Nephron progenitor cell (in vitro differentiated cells): ENCODE results near the gene AGBL4.

Source experiments
- DNase-seq: peaks from one replicate; pipeline ENCODE4 v3.0.0; 2021
- H3K27ac Mint-ChIP-seq: 2 replicates; pipeline ENCODE4 v1.8.0; 2021; ENCODE audit warnings: mild to moderate bottlenecking, moderate library complexity, mixed read lengths
- H3K27me3 Mint-ChIP-seq: 2 replicates; pipeline ENCODE4 v1.8.0; 2021; ENCODE audit warnings: mild to moderate bottlenecking, low read depth, mixed read lengths; ENCODE audit not compliant: poor library complexity
- H3K36me3 Mint-ChIP-seq: 2 replicates; pipeline ENCODE4 v1.8.0; 2021; ENCODE audit warnings: low read depth, mixed read lengths
- H3K4me1 Mint-ChIP-seq: 2 replicates; pipeline ENCODE4 v1.8.0; 2021; ENCODE audit warnings: mixed read lengths
- H3K4me3 Mint-ChIP-seq: 2 replicates; pipeline ENCODE4 v1.8.0; 2021; ENCODE audit warnings: mild to moderate bottlenecking, moderate library complexity, mixed read lengths
- H3K9me3 Mint-ChIP-seq: 2 replicates; pipeline ENCODE4 v1.8.0; 2021; ENCODE audit warnings: mild to moderate bottlenecking, moderate library complexity, mixed read lengths
- TF ChIP-seq, protein P1 (sequence below): fragments of 200-600 bp; sonication (generic); IDR thresholded peaks from 2 replicates; pipeline ENCODE4 v1.5.0; 2021; ENCODE audit warnings: antibody characterized with exemption

The AGBL4 gene

GRCh38 chr1:48785869-48786268 lies 1237.9 kb downstream of the AGBL4 start:
- no peak for DNase-seq
- H3K9me3 Mint-ChIP-seq, result no peaks in the 10 kb centered on the region
- TF ChIP-seq, protein P1, sequence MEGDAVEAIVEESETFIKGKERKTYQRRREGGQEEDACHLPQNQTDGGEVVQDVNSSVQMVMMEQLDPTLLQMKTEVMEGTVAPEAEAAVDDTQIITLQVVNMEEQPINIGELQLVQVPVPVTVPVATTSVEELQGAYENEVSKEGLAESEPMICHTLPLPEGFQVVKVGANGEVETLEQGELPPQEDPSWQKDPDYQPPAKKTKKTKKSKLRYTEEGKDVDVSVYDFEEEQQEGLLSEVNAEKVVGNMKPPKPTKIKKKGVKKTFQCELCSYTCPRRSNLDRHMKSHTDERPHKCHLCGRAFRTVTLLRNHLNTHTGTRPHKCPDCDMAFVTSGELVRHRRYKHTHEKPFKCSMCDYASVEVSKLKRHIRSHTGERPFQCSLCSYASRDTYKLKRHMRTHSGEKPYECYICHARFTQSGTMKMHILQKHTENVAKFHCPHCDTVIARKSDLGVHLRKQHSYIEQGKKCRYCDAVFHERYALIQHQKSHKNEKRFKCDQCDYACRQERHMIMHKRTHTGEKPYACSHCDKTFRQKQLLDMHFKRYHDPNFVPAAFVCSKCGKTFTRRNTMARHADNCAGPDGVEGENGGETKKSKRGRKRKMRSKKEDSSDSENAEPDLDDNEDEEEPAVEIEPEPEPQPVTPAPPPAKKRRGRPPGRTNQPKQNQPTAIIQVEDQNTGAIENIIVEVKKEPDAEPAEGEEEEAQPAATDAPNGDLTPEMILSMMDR, result no peak
- no peak overlapping the region for H3K27ac Mint-ChIP-seq
- no peaks in the 10 kb centered on the region for H3K4me1 Mint-ChIP-seq
- H3K4me3 Mint-ChIP-seq, result no peak overlapping the region
- H3K36me3 Mint-ChIP-seq, result no peaks in the 10 kb centered on the region
- H3K27me3 Mint-ChIP-seq, result peaks cover 29% of the 10 kb centered on the region

DNA sequence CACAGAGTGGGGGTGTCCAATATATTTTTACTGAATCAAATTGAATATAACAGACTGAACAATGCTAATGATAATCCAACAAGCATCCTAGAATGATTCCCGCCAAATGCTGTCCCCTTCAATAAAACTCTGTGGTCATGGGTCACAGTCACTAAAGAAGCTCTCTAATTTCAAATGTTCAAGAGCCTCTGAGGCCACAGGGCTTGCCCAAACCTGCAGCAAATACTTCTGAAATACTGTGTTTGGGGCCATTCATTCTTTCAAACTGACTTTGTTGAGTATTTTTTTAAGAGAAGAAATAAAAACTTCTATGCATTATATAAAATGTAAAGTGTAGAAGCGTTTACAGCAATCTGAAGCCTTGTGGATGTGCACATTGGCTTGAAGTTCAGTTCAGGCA lies 1239.5 kb downstream of the AGBL4 start:
- no peak for DNase-seq
- Mint-ChIP-seq H3K27ac (no peak overlapping the region), H3K4me1 (no peaks in the 10 kb centered on the region), H3K36me3 (no peaks in the 10 kb centered on the region), H3K4me3 (no peak overlapping the region), H3K9me3 (no peaks in the 10 kb centered on the region), H3K27me3 (peaks cover 29% of the 10 kb centered on the region)
- TF ChIP-seq, protein P1, result no peak

DNA sequence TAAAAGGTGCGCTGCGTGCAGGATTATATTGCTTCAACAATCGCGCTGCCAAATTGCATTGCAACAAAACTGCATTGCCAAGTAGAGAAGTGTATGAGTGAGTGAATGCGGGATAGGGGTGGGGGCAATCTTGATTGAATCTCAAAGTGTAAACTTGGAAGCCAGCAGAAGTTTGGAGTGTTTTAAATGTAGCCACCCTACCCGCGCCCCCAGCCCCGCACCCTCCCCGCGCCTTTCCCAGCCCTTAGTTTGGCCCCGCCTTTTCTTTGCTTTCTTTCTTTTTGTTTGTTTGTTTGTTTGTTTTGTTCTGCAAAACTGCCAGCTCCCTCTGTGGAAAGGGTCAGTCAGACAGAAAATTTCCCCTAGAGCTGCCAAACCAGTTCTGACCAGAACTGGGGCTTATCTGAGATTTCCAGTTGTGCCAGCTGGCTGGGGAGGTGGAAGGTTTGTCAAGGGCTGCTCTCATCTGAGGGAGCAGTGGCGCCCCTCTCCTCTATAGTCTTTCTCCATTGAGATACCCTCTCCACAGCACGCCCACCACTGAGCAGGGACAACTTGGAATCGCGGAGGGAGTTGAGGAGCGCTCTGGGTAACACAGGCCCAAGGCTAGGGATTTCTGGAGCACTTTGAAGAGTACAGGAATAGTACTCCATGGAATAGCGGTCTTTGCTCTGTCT lies 1246.4 kb downstream of the AGBL4 start:
- H3K4me3 Mint-ChIP-seq, result peak overlapping the region; percentile 100
- no peaks in the 10 kb centered on the region for H3K9me3 Mint-ChIP-seq
- TF ChIP-seq, protein P1, result no peak
- peaks cover 34% of the 10 kb centered on the region for H3K4me1 Mint-ChIP-seq
- peaks cover 7% of the 10 kb centered on the region for H3K27me3 Mint-ChIP-seq
- DNase-seq, result peak; percentile 30
- peaks cover 15% of the 10 kb centered on the region for H3K36me3 Mint-ChIP-seq
- H3K27ac Mint-ChIP-seq, result peak overlapping the region; percentile 23

- Mint-ChIP-seq H3K27me3 (peaks cover 7% of the 10 kb centered on the region), H3K4me1 (peaks cover 40% of the 10 kb centered on the region), H3K36me3 (peaks cover 23% of the 10 kb centered on the region), H3K4me3 (peak within 1 kb of the TSS; percentile 100), H3K9me3 (no peaks in the 10 kb centered on the region), H3K27ac (peak within 1 kb of the TSS; percentile 65)
- TF ChIP-seq, protein P1, result no peak
- DNase-seq, result peak; percentile 78
Measured at GRCh38 chr1:48776393-48777218, 1247.1 kb downstream of the AGBL4 start, which contains the start of gene BEND5. Gene BEND5, minus strand, starts transcription at chr1:48776891. Its CDS starts 60 bp downstream, at chr1:48776831.

DNA sequence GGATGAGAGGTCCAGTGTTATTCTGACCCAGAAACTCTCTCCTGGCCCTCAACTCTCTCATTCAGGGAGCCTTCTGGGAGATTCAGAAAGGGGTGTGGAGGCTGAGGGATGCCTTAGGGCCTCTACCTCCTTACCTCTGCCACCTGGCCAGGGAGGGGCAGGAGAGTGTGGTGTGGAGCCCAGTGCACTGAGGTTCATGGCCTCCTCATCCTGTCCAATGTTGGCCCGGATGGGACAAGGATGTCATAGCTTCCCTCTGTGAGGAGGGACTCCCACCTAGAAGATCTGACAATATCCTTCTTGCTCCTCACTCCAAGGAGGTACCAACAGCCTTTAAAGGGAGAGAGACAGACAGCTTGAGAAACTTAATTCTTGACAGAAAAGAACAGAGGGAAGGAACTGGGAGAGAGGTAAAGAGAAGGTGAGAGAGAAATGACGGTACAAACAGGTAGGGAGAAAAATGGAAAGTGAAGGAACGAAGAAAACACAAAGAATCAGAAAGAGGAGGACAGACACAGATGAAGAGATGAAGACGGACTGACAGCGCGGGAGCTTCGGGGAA lies 1247.8 kb downstream of the AGBL4 start:
- no peak for DNase-seq
- Mint-ChIP-seq H3K4me3 (peak overlapping the region; percentile 100), H3K4me1 (peaks cover 40% of the 10 kb centered on the region), H3K27me3 (peaks cover 7% of the 10 kb centered on the region), H3K27ac (peak overlapping the region; percentile 65), H3K36me3 (peaks cover 26% of the 10 kb centered on the region), H3K9me3 (no peaks in the 10 kb centered on the region)
- TF ChIP-seq, protein P1, result no peak
